AG09309 (cell line): ENCODE measurements around the gene MXD1.
A peak's percentile ranks its signal among the peaks of the same experiment; 100 is the strongest.
"Not testable (repeated sequence)": the region's sequence is repeated elsewhere in the genome, so short reads cannot be mapped to it uniquely, and the experiment has no call there.

ENCODE experiments used
- DNase-seq: peaks from one replicate; pipeline ENCODE4 v3.0.0-alpha.2; 2010; ENCODE audit warnings: low read depth
- H3K4me3 ChIP-seq: 2 replicates; pipeline ENCODE4 v1.5.1; 2011; ENCODE audit warnings: mild to moderate bottlenecking, low read depth, low read length, moderate library complexity; ENCODE audit not compliant: control insufficient read depth
- CTCF ChIP-seq: IDR thresholded peaks from 2 replicates; pipeline ENCODE4 v1.5.1; 2011; ENCODE audit warnings: mild to moderate bottlenecking, low read depth, low read length, inconsistent platforms; ENCODE audit not compliant: insufficient read depth, control insufficient read depth; ENCODE audit errors: missing control alignments

The MXD1 gene

GRCh38 chr2:69914950-69915945 is at the start of gene MXD1:
TSS of gene MXD1 (plus strand) at chr2:69915109. CDS start at chr2:69915331, 222 bp downstream.
- no peak for DNase-seq
- TF ChIP-seq CTCF = no peak
- H3K4me3 ChIP-seq = peak within 1 kb of the TSS; percentile 89

DNA sequence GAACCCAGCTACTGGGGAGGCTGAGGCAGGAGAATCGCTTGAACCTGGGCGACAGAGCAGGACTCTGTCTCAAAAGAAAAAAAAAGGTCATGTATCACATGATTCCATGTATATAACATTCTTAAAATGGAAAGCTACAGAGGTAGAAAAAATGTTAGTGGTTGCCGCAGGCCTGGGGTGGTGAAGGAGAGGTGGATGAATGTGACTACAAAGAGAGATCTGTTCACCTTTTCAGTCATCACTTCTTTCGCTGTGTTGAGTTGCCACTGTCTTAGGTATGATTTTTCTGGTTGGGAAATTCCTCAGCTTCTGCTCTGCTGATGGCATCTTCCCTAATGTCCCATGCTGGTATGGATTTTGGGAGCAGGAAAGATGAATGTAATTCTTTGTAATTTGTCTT is 26.5 kb upstream of the MXD1 start:
- DNase-seq = no peak
- no peak for TF ChIP-seq CTCF
- H3K4me3 ChIP-seq = no peak overlapping the region

- H3K4me3 ChIP-seq = no peak overlapping the region
- TF ChIP-seq CTCF = no peak
- no peak for DNase-seq
These were observed 25.6 kb upstream of the MXD1 start for GRCh38 chr2:69889302-69889701.

- no peak for DNase-seq
- TF ChIP-seq CTCF = no peak
These were observed 24.0 kb upstream of the MXD1 start for GRCh38 chr2:69890881-69891280.

DNA sequence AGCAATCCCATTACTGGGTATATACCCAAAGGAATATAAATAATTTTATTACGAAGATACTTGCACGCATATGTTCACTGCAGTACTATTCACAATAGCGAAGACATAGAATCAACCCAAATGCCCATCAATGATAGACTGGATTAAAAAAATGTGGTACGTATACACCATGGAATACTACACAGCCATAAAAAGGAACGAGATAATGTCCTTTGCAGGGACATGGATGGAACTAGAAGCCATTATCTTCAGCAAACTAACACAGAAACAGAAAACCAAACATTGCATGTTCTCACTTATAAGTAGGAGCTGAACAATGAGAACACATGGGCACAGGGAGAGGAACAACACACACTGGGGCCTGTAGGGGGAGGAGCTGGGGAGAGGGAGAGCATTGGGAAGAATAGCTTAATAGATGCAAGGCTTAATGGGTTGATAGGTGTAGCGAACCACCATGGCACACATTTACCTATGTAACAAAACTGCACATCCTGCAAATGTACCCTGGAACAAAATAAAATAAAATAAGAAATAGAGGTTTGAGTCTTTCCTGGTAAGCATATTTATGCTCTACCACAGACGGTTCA is 22.0 kb upstream of the MXD1 start:
- H3K4me3 ChIP-seq, DNase-seq: not testable (repeated sequence)

More at GRCh38 chr2:69890881-69891280, 24.0 kb upstream of the MXD1 start:
- no peak overlapping the region for H3K4me3 ChIP-seq

GRCh38 chr2:69893684-69894551 is 21.0 kb upstream of the MXD1 start, which contains the start of gene SNRNP27:
TSS of gene SNRNP27 (plus strand) at chr2:69893956. CDS start at chr2:69893985, 29 bp downstream.
- peak within 1 kb of the TSS; percentile 66 for H3K4me3 ChIP-seq

GRCh38 chr2:69894737-69895136 is 20.2 kb upstream of the MXD1 start:
- not testable (repeated sequence) for DNase-seq
- peak overlapping the region; percentile 66 for H3K4me3 ChIP-seq

More at GRCh38 chr2:69893684-69894551, 21.0 kb upstream of the MXD1 start, which contains the start of gene SNRNP27:
- DNase-seq = peak; percentile 32
- TF ChIP-seq CTCF = no peak
